ELR (cell line): Measurements from ENCODE around the gene CFB.

Source experiments
- DNase-seq: peaks from one replicate; pipeline ENCODE4 v3.0.0-alpha.2; 2015; ENCODE audit warnings: low read depth

The CFB gene

GRCh38 chr6:31948753-31949413, 3.0 kb downstream of the CFB start:
- peak; percentile 93 for DNase-seq

GRCh38 chr6:31949926-31950548, 4.1 kb downstream of the CFB start:
- no peak for DNase-seq

GRCh38 chr6:31952140-31952805, 6.4 kb downstream of the CFB start:
- peak; percentile 78 for DNase-seq

GRCh38 chr6:31952890-31953289, 7.0 kb downstream of the CFB start:
- no peak for DNase-seq

GRCh38 chr6:31954511-31954910, 8.6 kb downstream of the CFB start:
- DNase-seq: no peak

GRCh38 chr6:31956796-31957195, 10.9 kb downstream of the CFB start:
- no peak for DNase-seq

- DNase-seq: peak; percentile 30
Observed at GRCh38 chr6:31958412-31958740, 12.5 kb downstream of the CFB start.

GRCh38 chr6:31958741-31959739, 13.1 kb downstream of the CFB start, which contains the start of the genes NELFE and SKIC2:
Gene NELFE (minus strand): TSS chr6:31958971. CDS start chr6:31958446, 525 bp downstream.
Gene SKIC2 (plus strand): TSS chr6:31959175. CDS start chr6:31959193, 18 bp downstream.
- DNase-seq: peak; percentile 99

- no peak for DNase-seq
Observed at GRCh38 chr6:31961616-31962015, 15.7 kb downstream of the CFB start.

GRCh38 chr6:31963921-31964320, 18.0 kb downstream of the CFB start:
- no peak for DNase-seq

- no peak for DNase-seq
Observed at GRCh38 chr6:31965700-31966099, 19.8 kb downstream of the CFB start.

- no peak for DNase-seq
Observed at GRCh38 chr6:31966506-31966905, 20.6 kb downstream of the CFB start.

- DNase-seq: no peak
Observed at GRCh38 chr6:31966997-31967925, 21.4 kb downstream of the CFB start.

GRCh38 chr6:31967926-31968320, 22.0 kb downstream of the CFB start:
- no peak for DNase-seq

GRCh38 chr6:31968326-31968725, 22.4 kb downstream of the CFB start:
- no peak for DNase-seq

- DNase-seq: no peak
Observed at GRCh38 chr6:31968791-31969711, 23.2 kb downstream of the CFB start.

GRCh38 chr6:31969712-31970603, 24.1 kb downstream of the CFB start:
- peak; percentile 47 for DNase-seq

GRCh38 chr6:31970604-31971271, 24.8 kb downstream of the CFB start:
- no peak for DNase-seq
